Trophoblast cell (in vitro differentiated cells and primary cell): ENCODE data around the gene MTUS2.
A peak's percentile ranks its signal among the peaks of the same experiment; 100 is the strongest.

ENCODE experiments used
- DNase-seq, 2 donors: peaks; one replicate each; pipeline ENCODE4 v3.0.0-alpha.2; 2016
- H2AFZ ChIP-seq: 2 replicates; pipeline ENCODE4 v1.6.1; 2013; ENCODE audit warnings: low read length, moderate library complexity, mild to moderate bottlenecking; ENCODE audit not compliant: insufficient read depth, poor library complexity
- H2AK5ac ChIP-seq: 2 replicates; pipeline ENCODE4 v1.6.1; 2013; ENCODE audit warnings: mild to moderate bottlenecking, low read length
- H2BK120ac ChIP-seq: 2 replicates; pipeline ENCODE4 v1.6.1; 2013; ENCODE audit warnings: low read length, mild to moderate bottlenecking, moderate library complexity; ENCODE audit not compliant: insufficient read depth, poor library complexity
- H2BK12ac ChIP-seq: 2 replicates; pipeline ENCODE4 v1.6.1; 2013; ENCODE audit warnings: mild to moderate bottlenecking, low read length, moderate library complexity
- H2BK5ac ChIP-seq: 2 replicates; pipeline ENCODE4 v1.6.1; 2013; ENCODE audit warnings: low read length, low read depth, moderate library complexity, mild to moderate bottlenecking; ENCODE audit not compliant: poor library complexity
- H3K14ac ChIP-seq: 2 replicates; pipeline ENCODE4 v1.6.1; 2013; ENCODE audit warnings: mild to moderate bottlenecking, low read length
- H3K18ac ChIP-seq: 2 replicates; pipeline ENCODE4 v1.6.1; 2013; ENCODE audit warnings: mild to moderate bottlenecking, low read length
- H3K23ac ChIP-seq: 2 replicates; pipeline ENCODE4 v1.6.1; 2013; ENCODE audit warnings: low read length
- H3K27ac ChIP-seq: 2 replicates; pipeline ENCODE4 v1.5.1; 2013; ENCODE audit warnings: low read depth, mild to moderate bottlenecking, inconsistent platforms, low read length, moderate library complexity
- H3K27me3 ChIP-seq: 2 replicates; pipeline ENCODE4 v1.6.1; 2013; ENCODE audit warnings: inconsistent platforms, mild to moderate bottlenecking, low read length, moderate library complexity; ENCODE audit not compliant: insufficient read depth
- H3K36me3 ChIP-seq, 2 experiments: 1 replicate in 1 of 2; 2 replicates in 1 of 2; pipeline ENCODE4 v1.6.1; 2013; ENCODE audit warnings: low read length in 2 of 2, mild to moderate bottlenecking in 2 of 2, moderate library complexity in 1 of 2; ENCODE audit not compliant: insufficient read depth in 2 of 2, control insufficient read depth in 1 of 2
- H3K4ac ChIP-seq: 2 replicates; pipeline ENCODE4 v1.6.1; 2013; ENCODE audit warnings: low read depth, mild to moderate bottlenecking, low read length, moderate library complexity
- H3K4me1 ChIP-seq, 2 experiments: 1 replicate in 1 of 2; 2 replicates in 1 of 2; pipeline ENCODE4 v1.6.1; 2013; ENCODE audit warnings: low read length in 2 of 2, mild to moderate bottlenecking in 2 of 2, moderate library complexity in 1 of 2; ENCODE audit not compliant: insufficient read depth in 2 of 2, control insufficient read depth in 1 of 2
- H3K4me2 ChIP-seq: 2 replicates; pipeline ENCODE4 v1.6.1; 2013; ENCODE audit warnings: inconsistent platforms, mild to moderate bottlenecking, low read length, moderate library complexity
- H3K4me3 ChIP-seq: 2 replicates; pipeline ENCODE4 v1.5.1; 2013; ENCODE audit warnings: mild to moderate bottlenecking, low read depth, low read length, inconsistent platforms
- H3K79me1 ChIP-seq: one replicate; pipeline ENCODE4 v1.6.1; 2013; ENCODE audit warnings: low read length
- H3K79me2 ChIP-seq: 2 replicates; pipeline ENCODE4 v1.6.1; 2013; ENCODE audit warnings: low read length, mild to moderate bottlenecking; ENCODE audit not compliant: control insufficient read depth, insufficient read depth, poor library complexity
- H3K9ac ChIP-seq: 2 replicates; pipeline ENCODE4 v1.6.1; 2013; ENCODE audit warnings: mild to moderate bottlenecking, low read length
- H3K9me3 ChIP-seq: 2 replicates; pipeline ENCODE4 v1.6.1; 2013; ENCODE audit warnings: low read depth, mild to moderate bottlenecking, control low read depth, inconsistent platforms, low read length; ENCODE audit not compliant: insufficient read depth
- H4K12ac ChIP-seq: 2 replicates; pipeline ENCODE4 v1.6.1; 2013; ENCODE audit warnings: low read depth, mild to moderate bottlenecking, low read length, moderate library complexity
- H4K8ac ChIP-seq: 2 replicates; pipeline ENCODE4 v1.6.1; 2013; ENCODE audit warnings: low read depth, mild to moderate bottlenecking, low read length, moderate library complexity
- H4K91ac ChIP-seq: one replicate; pipeline ENCODE4 v1.6.1; 2013; ENCODE audit warnings: low read depth, mild to moderate bottlenecking, low read length, moderate library complexity
- WGBS: extraction: QIAGEN DNeasy Blood & Tissue Kit; methylation state at CpG from one replicate; pipeline ENCODE4 v1.1.7; 2013; ENCODE audit warnings: missing lambda C conversion rate; ENCODE audit not compliant: insufficient read length, insufficient coverage; ENCODE audit errors: extremely low coverage; 5-methylcytosine and 5-hydroxymethylcytosine counted together

Gene MTUS2

DNA sequence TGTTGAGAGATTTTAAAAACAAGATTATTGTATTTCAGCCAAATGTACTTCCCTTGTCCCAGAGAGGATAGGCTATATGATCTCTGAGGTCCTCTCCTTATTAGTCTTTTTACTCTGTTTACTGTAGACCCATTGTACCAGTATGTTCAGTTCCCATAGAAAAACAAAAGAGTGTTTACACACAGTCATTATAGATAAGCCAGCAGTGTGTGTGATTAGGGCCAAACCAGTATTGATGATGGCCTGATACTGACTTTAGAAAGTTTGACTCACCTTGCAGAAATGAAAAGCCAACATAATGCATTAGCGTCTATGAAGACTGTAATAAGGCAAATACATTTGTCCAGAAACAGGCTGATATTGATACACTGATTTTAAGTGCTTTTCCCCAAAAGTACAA lies 6.2 kb downstream of the MTUS2 start:
- H3K27ac ChIP-seq = no peak overlapping the region
- peak in 1 of 2 donors; percentile 30 for DNase-seq
- H3K23ac ChIP-seq = no peak overlapping the region
- peaks cover 2% of the 10 kb centered on the region for H3K27me3 ChIP-seq
- H2AFZ ChIP-seq = no peak overlapping the region
- no peak overlapping the region for H3K4me2 ChIP-seq
- H4K8ac ChIP-seq = no peak overlapping the region
- H3K14ac ChIP-seq = no peak overlapping the region
- no CpG with 5 or more reads among the region's 1 CpG for WGBS
- no peak overlapping the region for H2AK5ac ChIP-seq
- H4K91ac ChIP-seq = no peak overlapping the region
- no peak overlapping the region for H3K4me3 ChIP-seq
- no peak overlapping the region for H4K12ac ChIP-seq
- H3K4me1 ChIP-seq = no peaks in the 10 kb centered on the region
- peaks cover 3% of the 10 kb centered on the region for H3K9me3 ChIP-seq
- H3K9ac ChIP-seq = no peak overlapping the region
- no peak overlapping the region for H2BK120ac ChIP-seq
- no peaks in the 10 kb centered on the region for H3K79me1 ChIP-seq
- H2BK5ac ChIP-seq = no peak overlapping the region
- no peaks in the 10 kb centered on the region for H3K36me3 ChIP-seq
- H2BK12ac ChIP-seq = no peak overlapping the region
- no peak overlapping the region for H3K18ac ChIP-seq
- no peak overlapping the region for H3K4ac ChIP-seq
- no peaks in the 10 kb centered on the region for H3K79me2 ChIP-seq

DNA sequence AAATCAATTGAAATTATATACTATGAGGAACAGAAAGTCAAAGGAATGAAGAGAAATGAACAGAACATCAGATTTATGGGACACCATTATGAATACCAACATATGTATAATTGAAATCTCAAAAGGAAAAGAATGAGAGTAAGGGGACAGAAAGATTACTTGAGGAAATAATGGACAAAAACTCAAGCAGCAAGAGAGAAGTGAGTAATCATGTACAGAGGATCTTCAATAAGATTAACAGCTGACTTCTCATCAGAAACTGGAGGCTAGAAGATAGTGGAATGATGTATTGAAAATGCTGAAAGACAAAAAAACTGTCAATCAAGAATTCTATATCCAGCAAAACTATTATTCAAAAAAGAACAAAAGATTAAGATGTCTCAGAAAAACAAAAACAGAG lies 10.4 kb downstream of the MTUS2 start:
- H2BK5ac ChIP-seq = no peak overlapping the region
- H2BK12ac ChIP-seq = no peak overlapping the region

GRCh38 chr13:28831117-28831516 lies 11.0 kb downstream of the MTUS2 start:
- no peak overlapping the region for H4K8ac ChIP-seq
- no peak overlapping the region for H3K23ac ChIP-seq
- H3K79me1 ChIP-seq = no peaks in the 10 kb centered on the region
- no peak overlapping the region for H3K9ac ChIP-seq
- DNase-seq = no peak
- no peaks in the 10 kb centered on the region for H3K79me2 ChIP-seq
- no peak overlapping the region for H3K14ac ChIP-seq
- H3K27ac ChIP-seq = no peak overlapping the region
- H2BK12ac ChIP-seq = no peak overlapping the region
- H2BK120ac ChIP-seq = no peak overlapping the region
- H3K18ac ChIP-seq = no peak overlapping the region
- no peak overlapping the region for H4K12ac ChIP-seq
- no peak overlapping the region for H2BK5ac ChIP-seq
- H3K4me3 ChIP-seq = no peak overlapping the region
- H3K9me3 ChIP-seq = peaks cover 1% of the 10 kb centered on the region
- no peak overlapping the region for H3K4ac ChIP-seq
- no peak overlapping the region for H4K91ac ChIP-seq
- H3K4me2 ChIP-seq = no peak overlapping the region
- no peaks in the 10 kb centered on the region for H3K4me1 ChIP-seq
- no peaks in the 10 kb centered on the region for H3K27me3 ChIP-seq
- H3K36me3 ChIP-seq = no peaks in the 10 kb centered on the region
- H2AK5ac ChIP-seq = no peak overlapping the region
- WGBS = no CpG with 5 or more reads among the region's 3 CpGs
- H2AFZ ChIP-seq = no peak overlapping the region

More for the DNA sequence above, 10.4 kb downstream of the MTUS2 start:
- Histone ChIP-seq H4K12ac (no peak overlapping the region), H3K18ac (no peak overlapping the region), H3K79me1 (no peaks in the 10 kb centered on the region), H3K36me3 (no peaks in the 10 kb centered on the region), H4K91ac (no peak overlapping the region), H2AK5ac (no peak overlapping the region), H3K79me2 (no peaks in the 10 kb centered on the region), H3K14ac (no peak overlapping the region), H2BK120ac (no peak overlapping the region), H3K27ac (no peak overlapping the region), H2AFZ (no peak overlapping the region), H3K4me2 (no peak overlapping the region), H3K9me3 (peaks cover 1% of the 10 kb centered on the region), H3K4ac (no peak overlapping the region), H3K4me1 (no peaks in the 10 kb centered on the region), H3K23ac (no peak overlapping the region), H3K27me3 (no peaks in the 10 kb centered on the region), H4K8ac (no peak overlapping the region), H3K4me3 (no peak overlapping the region), H3K9ac (no peak overlapping the region)
- DNase-seq = no peak

- no peak overlapping the region for H2BK120ac ChIP-seq
- DNase-seq = peak in 1 of 2 donors; percentile 60
- no peaks in the 10 kb centered on the region for H3K4me1 ChIP-seq
- no peak overlapping the region for H3K14ac ChIP-seq
- H3K4ac ChIP-seq = no peak overlapping the region
- no CpG with 5 or more reads among the region's 5 CpGs for WGBS
- H4K8ac ChIP-seq = no peak overlapping the region
- H4K91ac ChIP-seq = no peak overlapping the region
- no peak overlapping the region for H2BK12ac ChIP-seq
- H3K79me2 ChIP-seq = no peaks in the 10 kb centered on the region
- H3K27ac ChIP-seq = no peak overlapping the region
- H2BK5ac ChIP-seq = no peak overlapping the region
- H3K79me1 ChIP-seq = no peaks in the 10 kb centered on the region
- H3K4me3 ChIP-seq = no peak overlapping the region
- no peaks in the 10 kb centered on the region for H3K27me3 ChIP-seq
- H3K23ac ChIP-seq = no peak overlapping the region
- H3K36me3 ChIP-seq = no peaks in the 10 kb centered on the region
- no peak overlapping the region for H4K12ac ChIP-seq
- no peak overlapping the region for H2AFZ ChIP-seq
- no peak overlapping the region for H2AK5ac ChIP-seq
- H3K18ac ChIP-seq = no peak overlapping the region
- no peak overlapping the region for H3K4me2 ChIP-seq
- H3K9ac ChIP-seq = no peak overlapping the region
- H3K9me3 ChIP-seq = no peaks in the 10 kb centered on the region
Measured at GRCh38 chr13:28837111-28837510, 17.0 kb downstream of the MTUS2 start.
